Central memory CD8-positive, alpha-beta T cell (primary cell): Measurements from ENCODE around the gene HOXA3.

ENCODE experiments used
- ATAC-seq: fragments of 150-1000 bp; cut with Tn5 transposase; replicated peaks from 2 replicates; pipeline ENCODE4 v1.10.0; 2022; ENCODE audit warnings: mild to moderate bottlenecking, moderate FRiP score, moderate number of reproducible peaks; ENCODE audit not compliant: poor library complexity, severe bottlenecking; ENCODE audit errors: extremely low read depth
- DNase-seq, 2 donors: peaks; one replicate each; pipeline ENCODE4 v3.0.0; 2021; ENCODE audit warnings: low spot score in 2 of 2
- H3K27ac Mint-ChIP-seq: one replicate; pipeline ENCODE4 v1.8.0; 2022; ENCODE audit warnings: low read depth, mild to moderate bottlenecking, moderate library complexity, mixed read lengths
- H3K27me3 Mint-ChIP-seq: one replicate; pipeline ENCODE4 v1.8.0; 2022; ENCODE audit warnings: mixed read lengths
- H3K36me3 Mint-ChIP-seq: one replicate; pipeline ENCODE4 v1.8.0; 2022; ENCODE audit warnings: mild to moderate bottlenecking, moderate library complexity, mixed read lengths; ENCODE audit not compliant: insufficient read depth
- H3K4me1 Mint-ChIP-seq: one replicate; pipeline ENCODE4 v1.8.0; 2022; ENCODE audit warnings: mixed read lengths
- H3K4me3 Mint-ChIP-seq: one replicate; pipeline ENCODE4 v1.8.0; 2022; ENCODE audit warnings: mild to moderate bottlenecking, moderate library complexity, mixed read lengths
- H3K9me3 Mint-ChIP-seq: one replicate; pipeline ENCODE4 v1.8.0; 2022; ENCODE audit warnings: mixed read lengths

Gene HOXA3

DNA sequence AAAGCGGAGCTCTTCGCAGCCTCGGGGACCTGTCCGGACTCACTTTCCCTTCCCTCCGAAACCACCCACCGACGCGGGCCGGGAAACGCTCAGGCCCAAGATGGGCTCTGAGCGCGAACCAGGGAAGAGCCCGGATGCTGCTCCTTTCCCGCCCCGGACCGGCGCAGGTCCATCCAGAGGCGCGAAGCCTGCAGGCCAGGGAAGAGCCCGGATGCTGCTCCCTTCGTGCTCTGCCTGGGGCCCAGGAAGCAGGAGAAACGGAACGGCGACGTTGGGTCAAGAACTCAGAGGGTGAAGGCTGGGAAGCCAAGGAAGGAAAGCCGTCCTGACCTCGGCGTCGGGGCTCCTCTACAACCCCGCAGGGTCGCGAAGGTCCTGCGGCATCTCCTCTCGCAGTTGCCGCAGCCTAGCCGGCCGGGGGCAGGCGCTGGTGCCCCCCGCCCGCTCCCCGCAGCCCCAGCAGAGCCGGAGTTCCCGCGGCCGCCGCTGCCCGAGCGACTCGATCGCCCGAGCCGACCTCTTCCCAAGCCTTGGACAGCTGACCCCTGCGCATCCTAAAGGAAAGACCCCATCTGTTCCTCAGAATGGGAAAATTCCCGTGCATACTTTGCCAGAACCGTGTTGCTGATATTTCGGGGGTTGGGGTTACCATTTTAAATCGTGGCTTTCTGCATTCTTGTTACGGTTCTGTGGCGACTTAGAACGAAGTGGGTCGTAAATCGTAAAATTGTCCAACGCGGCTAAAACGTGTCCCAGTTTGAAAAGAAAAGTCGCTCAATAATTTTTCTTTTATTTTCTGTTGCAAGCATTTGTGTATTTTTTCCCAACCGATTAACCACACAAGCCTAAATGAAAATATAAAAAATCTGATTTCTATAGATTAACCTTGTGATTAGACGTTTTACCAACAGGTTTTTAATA is 64.1 kb downstream of the HOXA3 start:
- ATAC-seq (no peak), DNase-seq (no peak)
- no peak overlapping the region for H3K27ac Mint-ChIP-seq
- peaks cover 74% of the 10 kb centered on the region for H3K27me3 Mint-ChIP-seq
- no peaks in the 10 kb centered on the region for H3K9me3 Mint-ChIP-seq
- H3K36me3 Mint-ChIP-seq, result no peaks in the 10 kb centered on the region
- peaks cover 4% of the 10 kb centered on the region for H3K4me1 Mint-ChIP-seq
- no peak overlapping the region for H3K4me3 Mint-ChIP-seq

DNA sequence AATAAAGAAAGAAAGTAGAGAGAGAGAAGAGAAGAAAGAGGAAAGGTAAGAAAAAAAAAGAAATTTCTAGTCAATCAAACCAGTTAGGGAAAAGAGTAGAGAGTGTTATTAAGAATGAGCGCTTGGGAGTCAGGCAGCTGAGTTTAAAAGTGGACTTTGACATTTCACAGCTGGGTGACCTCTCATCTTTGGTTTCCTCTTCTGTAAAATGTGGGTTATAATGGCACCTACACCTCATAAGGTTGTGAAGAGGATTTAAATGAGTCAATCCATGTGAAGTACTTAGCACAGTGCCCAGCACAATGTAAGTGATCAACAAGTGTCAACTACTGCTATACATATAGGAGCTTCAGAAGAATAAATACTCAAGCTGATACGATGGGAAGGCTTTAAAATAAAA is 68.7 kb downstream of the HOXA3 start:
- no peak for DNase-seq
- Mint-ChIP-seq H3K4me1 (peaks cover 4% of the 10 kb centered on the region), H3K36me3 (no peaks in the 10 kb centered on the region), H3K27me3 (peaks cover 40% of the 10 kb centered on the region), H3K4me3 (no peak overlapping the region), H3K27ac (no peak overlapping the region), H3K9me3 (no peaks in the 10 kb centered on the region)
- no peak for ATAC-seq

DNA sequence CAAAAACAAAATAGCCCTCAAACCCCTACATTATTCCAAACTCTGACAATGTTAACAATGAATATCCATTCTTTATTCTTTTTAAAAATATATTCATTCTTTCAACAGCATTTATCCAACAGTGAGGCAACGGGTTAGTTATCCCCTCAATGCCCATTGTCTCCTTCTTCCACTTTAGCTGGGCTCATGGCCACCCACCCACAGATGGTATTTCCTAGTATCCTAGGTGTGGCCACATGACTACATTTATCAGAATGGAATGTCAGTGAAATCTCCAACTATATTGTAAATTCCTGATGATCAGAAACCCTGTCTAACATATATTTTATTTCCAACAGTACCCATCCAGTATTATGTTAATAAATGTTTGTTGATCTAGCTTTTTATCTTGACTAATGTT is 70.2 kb downstream of the HOXA3 start:
- no peaks in the 10 kb centered on the region for H3K36me3 Mint-ChIP-seq
- no peak for DNase-seq
- peaks cover 27% of the 10 kb centered on the region for H3K27me3 Mint-ChIP-seq
- H3K4me3 Mint-ChIP-seq, result no peak overlapping the region
- no peaks in the 10 kb centered on the region for H3K4me1 Mint-ChIP-seq
- H3K9me3 Mint-ChIP-seq, result no peaks in the 10 kb centered on the region
- no peak overlapping the region for H3K27ac Mint-ChIP-seq
- no peak for ATAC-seq

DNA sequence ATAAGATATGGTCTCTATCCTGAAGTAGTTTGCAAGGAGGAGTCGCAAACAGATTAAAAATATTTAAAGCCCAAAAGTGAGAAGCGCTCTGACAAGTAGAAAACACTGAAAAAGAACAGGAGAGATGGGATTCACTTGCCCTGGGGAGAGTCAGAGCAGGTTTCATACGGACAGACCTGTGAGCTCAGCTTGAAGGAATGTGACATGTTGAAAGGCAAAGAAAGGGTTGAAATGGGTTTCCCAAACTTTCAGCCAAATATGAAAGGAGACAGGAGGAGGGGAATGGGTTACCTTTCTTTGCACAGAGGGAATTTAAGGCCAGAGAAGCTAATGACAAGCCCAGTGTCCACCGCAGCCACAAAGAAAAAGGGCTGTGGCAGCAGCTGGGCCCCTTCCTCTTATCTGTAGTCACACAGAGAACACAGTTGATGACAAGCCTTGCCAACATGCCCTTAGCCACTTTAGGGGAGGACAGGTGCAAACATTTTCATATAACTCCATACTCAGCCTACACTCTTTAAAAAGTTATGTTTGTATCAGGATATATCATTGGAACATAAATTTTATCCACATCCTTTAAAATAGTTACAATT is 71.4 kb downstream of the HOXA3 start:
- Mint-ChIP-seq H3K9me3 (no peaks in the 10 kb centered on the region), H3K4me1 (no peaks in the 10 kb centered on the region), H3K27me3 (peaks cover 24% of the 10 kb centered on the region), H3K27ac (no peak overlapping the region), H3K4me3 (no peak overlapping the region), H3K36me3 (peaks cover 1% of the 10 kb centered on the region)
- DNase-seq (no peak), ATAC-seq (no peak)

DNA sequence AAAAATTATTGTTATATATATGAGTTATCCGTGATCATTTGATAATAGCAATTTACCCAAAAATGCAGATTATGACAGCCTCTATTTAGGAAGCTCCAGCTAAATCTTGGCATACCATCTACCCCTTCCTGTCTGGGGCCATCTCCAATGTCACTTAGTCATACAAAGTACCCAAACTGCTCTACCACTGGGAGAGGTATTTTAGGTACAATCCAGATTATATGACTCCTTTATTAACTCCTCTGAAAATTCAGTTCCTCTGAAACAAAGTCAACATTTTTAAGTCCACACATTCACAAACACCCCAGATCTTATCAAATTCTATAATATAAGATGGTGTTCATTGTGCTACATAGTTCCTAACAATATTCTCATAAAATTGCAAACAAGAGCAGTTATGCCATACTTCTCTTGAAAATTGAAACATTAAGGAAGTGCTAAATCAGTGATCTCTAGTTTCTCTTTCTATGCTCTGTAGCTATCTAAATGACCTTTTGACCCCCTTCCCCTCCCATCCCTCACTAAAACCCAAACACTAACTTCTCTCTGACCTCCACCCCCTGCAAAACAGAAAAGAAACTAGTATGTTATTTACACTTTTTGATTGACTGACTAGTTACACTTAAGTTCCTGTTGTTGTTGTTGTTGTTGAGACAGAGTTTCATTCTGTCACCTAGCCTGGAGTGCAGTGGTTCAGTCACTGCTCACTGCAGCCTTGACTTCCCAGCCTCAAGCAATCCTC is 73.0 kb downstream of the HOXA3 start:
- no peaks in the 10 kb centered on the region for H3K4me1 Mint-ChIP-seq
- no peak overlapping the region for H3K27ac Mint-ChIP-seq
- peaks cover 33% of the 10 kb centered on the region for H3K27me3 Mint-ChIP-seq
- H3K9me3 Mint-ChIP-seq, result no peaks in the 10 kb centered on the region
- no peak overlapping the region for H3K4me3 Mint-ChIP-seq
- H3K36me3 Mint-ChIP-seq, result peaks cover 1% of the 10 kb centered on the region
- DNase-seq (no peak), ATAC-seq (no peak)

- peaks cover 40% of the 10 kb centered on the region for H3K27me3 Mint-ChIP-seq
- DNase-seq (no peak), ATAC-seq (no peak)
- H3K9me3 Mint-ChIP-seq, result no peaks in the 10 kb centered on the region
- no peak overlapping the region for H3K27ac Mint-ChIP-seq
- H3K4me1 Mint-ChIP-seq, result no peaks in the 10 kb centered on the region
- H3K4me3 Mint-ChIP-seq, result no peak overlapping the region
- H3K36me3 Mint-ChIP-seq, result peaks cover 1% of the 10 kb centered on the region
Measured at GRCh38 chr7:27078616-27079233, 73.7 kb downstream of the HOXA3 start.

DNA sequence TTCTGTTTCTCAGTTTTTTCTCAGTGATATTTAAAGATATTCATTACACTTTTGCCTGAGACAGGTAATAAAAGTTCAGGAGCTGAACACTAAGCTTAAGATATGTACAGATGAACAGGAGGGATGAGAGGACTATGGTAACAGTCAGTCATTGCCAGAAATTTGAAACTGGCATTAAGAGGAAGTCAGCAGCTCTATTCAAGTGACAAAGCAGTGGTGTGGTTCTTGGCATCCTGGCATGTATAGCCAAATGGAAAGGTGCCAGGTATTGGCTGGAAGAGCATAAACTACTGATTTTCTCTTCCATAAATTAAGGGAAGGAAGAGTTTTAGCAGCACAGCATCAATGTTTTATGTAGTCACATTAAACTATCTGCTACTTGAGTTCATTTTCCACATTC is 79.3 kb downstream of the HOXA3 start:
- no peak for DNase-seq
- H3K9me3 Mint-ChIP-seq, result no peaks in the 10 kb centered on the region
- H3K4me1 Mint-ChIP-seq, result no peaks in the 10 kb centered on the region
- no peak for ATAC-seq
- no peak overlapping the region for H3K27ac Mint-ChIP-seq
- peaks cover 1% of the 10 kb centered on the region for H3K36me3 Mint-ChIP-seq
- no peak overlapping the region for H3K4me3 Mint-ChIP-seq
- peaks cover 50% of the 10 kb centered on the region for H3K27me3 Mint-ChIP-seq

- no peaks in the 10 kb centered on the region for H3K4me1 Mint-ChIP-seq
- H3K27me3 Mint-ChIP-seq, result peaks cover 63% of the 10 kb centered on the region
- DNase-seq, result no peak
- no peak for ATAC-seq
- peaks cover 1% of the 10 kb centered on the region for H3K36me3 Mint-ChIP-seq
- no peaks in the 10 kb centered on the region for H3K9me3 Mint-ChIP-seq
- H3K27ac Mint-ChIP-seq, result no peak overlapping the region
- H3K4me3 Mint-ChIP-seq, result no peak overlapping the region
Measured at GRCh38 chr7:27071622-27072390, 80.6 kb downstream of the HOXA3 start.

GRCh38 chr7:27068259-27068658 is 84.1 kb downstream of the HOXA3 start:
- H3K36me3 Mint-ChIP-seq, result no peaks in the 10 kb centered on the region
- no peak overlapping the region for H3K4me3 Mint-ChIP-seq
- no peaks in the 10 kb centered on the region for H3K4me1 Mint-ChIP-seq
- no peaks in the 10 kb centered on the region for H3K9me3 Mint-ChIP-seq
- H3K27me3 Mint-ChIP-seq, result peaks cover 45% of the 10 kb centered on the region
- no peak for ATAC-seq
- H3K27ac Mint-ChIP-seq, result no peak overlapping the region
- DNase-seq, result no peak

GRCh38 chr7:27066148-27066547 is 86.2 kb downstream of the HOXA3 start:
- Mint-ChIP-seq H3K4me1 (no peaks in the 10 kb centered on the region), H3K4me3 (no peak overlapping the region), H3K27me3 (peaks cover 55% of the 10 kb centered on the region), H3K27ac (no peak overlapping the region), H3K9me3 (no peaks in the 10 kb centered on the region), H3K36me3 (no peaks in the 10 kb centered on the region)
- DNase-seq, result no peak
- no peak for ATAC-seq

- H3K4me1 Mint-ChIP-seq, result no peaks in the 10 kb centered on the region
- no peak overlapping the region for H3K4me3 Mint-ChIP-seq
- no peaks in the 10 kb centered on the region for H3K36me3 Mint-ChIP-seq
- DNase-seq (no peak), ATAC-seq (no peak)
- H3K27me3 Mint-ChIP-seq, result peaks cover 56% of the 10 kb centered on the region
- H3K27ac Mint-ChIP-seq, result no peak overlapping the region
- no peaks in the 10 kb centered on the region for H3K9me3 Mint-ChIP-seq
Measured at GRCh38 chr7:27065709-27066108, 86.7 kb downstream of the HOXA3 start.

GRCh38 chr7:27064661-27065060 is 87.7 kb downstream of the HOXA3 start:
- Mint-ChIP-seq H3K9me3 (no peaks in the 10 kb centered on the region), H3K36me3 (no peaks in the 10 kb centered on the region), H3K4me1 (no peaks in the 10 kb centered on the region), H3K4me3 (no peak overlapping the region), H3K27me3 (peaks cover 62% of the 10 kb centered on the region), H3K27ac (no peak overlapping the region)
- DNase-seq (no peak), ATAC-seq (no peak)
